Nephron progenitor cell (in vitro differentiated cells): ENCODE measurements around the gene SYK.
"Not testable (repeated sequence)": the region's sequence is repeated elsewhere in the genome, so short reads cannot be mapped to it uniquely, and the experiment has no call there.

Experiments
- DNase-seq: peaks from one replicate; pipeline ENCODE4 v3.0.0; 2021
- H3K27ac Mint-ChIP-seq: 2 replicates; pipeline ENCODE4 v1.8.0; 2021; ENCODE audit warnings: mild to moderate bottlenecking, moderate library complexity, mixed read lengths
- H3K27me3 Mint-ChIP-seq: 2 replicates; pipeline ENCODE4 v1.8.0; 2021; ENCODE audit warnings: mild to moderate bottlenecking, low read depth, mixed read lengths; ENCODE audit not compliant: poor library complexity
- H3K36me3 Mint-ChIP-seq: 2 replicates; pipeline ENCODE4 v1.8.0; 2021; ENCODE audit warnings: low read depth, mixed read lengths
- H3K4me1 Mint-ChIP-seq: 2 replicates; pipeline ENCODE4 v1.8.0; 2021; ENCODE audit warnings: mixed read lengths
- H3K4me3 Mint-ChIP-seq: 2 replicates; pipeline ENCODE4 v1.8.0; 2021; ENCODE audit warnings: mild to moderate bottlenecking, moderate library complexity, mixed read lengths
- H3K9me3 Mint-ChIP-seq: 2 replicates; pipeline ENCODE4 v1.8.0; 2021; ENCODE audit warnings: mild to moderate bottlenecking, moderate library complexity, mixed read lengths
- TF ChIP-seq, protein P1 (sequence below): fragments of 200-600 bp; sonication (generic); IDR thresholded peaks from 2 replicates; pipeline ENCODE4 v1.5.0; 2021; ENCODE audit warnings: antibody characterized with exemption

Gene SYK

DNA sequence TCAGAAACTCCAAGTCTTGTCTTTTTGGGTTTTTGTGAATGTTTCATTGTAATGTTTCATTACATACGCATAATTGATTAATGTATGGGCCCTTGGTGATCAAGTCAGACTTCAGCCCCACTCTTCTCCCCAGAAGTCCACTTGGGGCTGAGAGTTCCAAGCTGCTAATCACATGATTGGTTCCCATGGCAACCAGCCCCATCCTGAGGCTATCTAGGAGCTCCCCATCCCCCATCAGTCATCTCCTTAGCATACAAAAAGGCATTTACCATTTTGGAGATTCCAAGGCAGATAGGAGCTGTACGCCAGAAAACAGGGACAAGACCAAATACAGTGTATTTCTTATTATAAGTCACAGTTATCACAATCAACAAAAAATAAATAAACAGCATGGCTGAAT lies 22.9 kb upstream of the SYK start:
- no peak for DNase-seq
- Mint-ChIP-seq H3K4me1 (peaks cover 19% of the 10 kb centered on the region), H3K36me3 (no peaks in the 10 kb centered on the region), H3K4me3 (no peak overlapping the region), H3K9me3 (peaks cover 6% of the 10 kb centered on the region), H3K27me3 (peaks cover 6% of the 10 kb centered on the region), H3K27ac (no peak overlapping the region)
- TF ChIP-seq, protein P1, sequence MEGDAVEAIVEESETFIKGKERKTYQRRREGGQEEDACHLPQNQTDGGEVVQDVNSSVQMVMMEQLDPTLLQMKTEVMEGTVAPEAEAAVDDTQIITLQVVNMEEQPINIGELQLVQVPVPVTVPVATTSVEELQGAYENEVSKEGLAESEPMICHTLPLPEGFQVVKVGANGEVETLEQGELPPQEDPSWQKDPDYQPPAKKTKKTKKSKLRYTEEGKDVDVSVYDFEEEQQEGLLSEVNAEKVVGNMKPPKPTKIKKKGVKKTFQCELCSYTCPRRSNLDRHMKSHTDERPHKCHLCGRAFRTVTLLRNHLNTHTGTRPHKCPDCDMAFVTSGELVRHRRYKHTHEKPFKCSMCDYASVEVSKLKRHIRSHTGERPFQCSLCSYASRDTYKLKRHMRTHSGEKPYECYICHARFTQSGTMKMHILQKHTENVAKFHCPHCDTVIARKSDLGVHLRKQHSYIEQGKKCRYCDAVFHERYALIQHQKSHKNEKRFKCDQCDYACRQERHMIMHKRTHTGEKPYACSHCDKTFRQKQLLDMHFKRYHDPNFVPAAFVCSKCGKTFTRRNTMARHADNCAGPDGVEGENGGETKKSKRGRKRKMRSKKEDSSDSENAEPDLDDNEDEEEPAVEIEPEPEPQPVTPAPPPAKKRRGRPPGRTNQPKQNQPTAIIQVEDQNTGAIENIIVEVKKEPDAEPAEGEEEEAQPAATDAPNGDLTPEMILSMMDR = no peak

DNA sequence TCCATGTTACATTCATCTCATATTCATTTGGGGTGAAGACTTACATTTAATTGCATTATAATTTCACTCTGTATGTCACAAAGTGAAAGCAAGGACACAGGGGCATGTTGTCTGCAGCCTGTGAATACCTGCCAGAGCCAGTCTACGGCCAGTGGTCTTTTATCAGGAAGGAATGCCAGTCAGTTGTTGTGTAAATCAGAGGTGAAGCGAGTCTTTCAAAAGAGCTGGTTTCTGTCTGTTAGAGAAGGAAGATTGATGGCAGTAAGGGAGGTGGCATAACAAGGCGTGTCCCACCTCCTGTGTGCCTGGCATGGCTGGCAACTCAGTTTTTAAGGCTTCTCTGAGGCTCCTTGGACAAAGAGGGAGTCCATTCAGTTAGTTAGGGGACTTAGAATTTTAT lies 18.1 kb upstream of the SYK start:
- H3K9me3 Mint-ChIP-seq = peaks cover 6% of the 10 kb centered on the region
- no peak overlapping the region for H3K27ac Mint-ChIP-seq
- H3K27me3 Mint-ChIP-seq = peaks cover 7% of the 10 kb centered on the region
- TF ChIP-seq, protein P1 = no peak
- H3K4me1 Mint-ChIP-seq = peaks cover 26% of the 10 kb centered on the region
- no peak overlapping the region for H3K4me3 Mint-ChIP-seq
- H3K36me3 Mint-ChIP-seq = no peaks in the 10 kb centered on the region
- no peak for DNase-seq

DNA sequence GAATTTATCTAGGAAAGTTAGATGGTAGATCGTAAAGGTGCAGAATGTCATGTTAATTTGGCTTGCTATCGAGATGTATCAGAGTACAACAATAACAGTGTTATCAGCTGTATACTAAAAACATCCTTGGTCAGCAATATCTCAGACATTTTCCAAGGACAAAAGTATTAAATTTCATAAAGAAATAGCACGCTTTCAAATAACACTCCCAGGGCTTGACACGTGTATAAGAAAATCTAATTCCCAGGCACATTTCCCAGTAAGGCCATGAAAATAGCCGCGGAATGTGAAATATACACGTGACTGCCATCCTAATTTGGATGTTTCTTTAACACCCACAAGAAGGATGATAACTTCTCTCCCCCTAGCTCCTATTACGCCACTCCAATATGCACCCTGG lies 17.7 kb upstream of the SYK start:
- Mint-ChIP-seq H3K27ac (no peak overlapping the region), H3K27me3 (peaks cover 7% of the 10 kb centered on the region), H3K36me3 (no peaks in the 10 kb centered on the region), H3K4me1 (peaks cover 22% of the 10 kb centered on the region), H3K9me3 (peaks cover 2% of the 10 kb centered on the region), H3K4me3 (no peak overlapping the region)
- no peak for DNase-seq
- TF ChIP-seq, protein P1 = no peak

DNA sequence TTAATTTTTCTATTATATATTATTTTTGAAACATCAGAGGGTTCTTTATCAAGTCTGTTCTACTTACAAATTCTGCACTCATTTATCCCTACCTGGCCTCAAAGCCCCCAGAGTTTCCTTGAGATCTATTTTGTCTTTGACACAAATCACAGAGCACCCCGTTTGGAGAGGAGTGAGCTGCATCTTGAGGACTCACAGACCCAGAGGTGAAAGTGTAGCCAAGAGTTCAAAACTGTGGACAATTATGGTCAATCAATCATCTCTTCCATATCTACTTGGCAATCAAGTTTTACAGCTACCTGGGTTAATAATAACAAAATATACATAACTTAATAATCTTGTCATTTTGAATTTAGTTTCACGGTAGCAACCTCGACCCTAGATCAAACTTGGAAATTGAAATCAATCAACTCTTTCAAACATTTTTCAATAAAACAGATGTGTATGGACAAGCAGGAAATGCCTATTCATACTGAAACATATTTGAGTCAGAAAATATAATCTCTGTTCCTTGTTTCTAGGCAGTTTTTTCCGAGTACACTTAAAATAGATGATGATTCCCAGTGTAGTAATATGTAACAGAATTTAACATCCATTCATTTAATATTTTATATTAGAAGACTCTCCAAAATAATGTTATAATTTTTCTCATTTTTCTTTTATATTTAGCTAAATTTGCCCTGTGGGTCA lies 13.7 kb upstream of the SYK start:
- peaks cover 8% of the 10 kb centered on the region for H3K27me3 Mint-ChIP-seq
- TF ChIP-seq, protein P1 = no peak
- no peak for DNase-seq
- no peak overlapping the region for H3K4me3 Mint-ChIP-seq
- H3K4me1 Mint-ChIP-seq = peaks cover 12% of the 10 kb centered on the region
- H3K27ac Mint-ChIP-seq = no peak overlapping the region
- H3K9me3 Mint-ChIP-seq = peaks cover 5% of the 10 kb centered on the region
- H3K36me3 Mint-ChIP-seq = no peaks in the 10 kb centered on the region

GRCh38 chr9:90788527-90788926 lies 13.1 kb upstream of the SYK start:
- H3K4me1 Mint-ChIP-seq, H3K36me3 Mint-ChIP-seq, DNase-seq, H3K4me3 Mint-ChIP-seq, H3K9me3 Mint-ChIP-seq, H3K27ac Mint-ChIP-seq, H3K27me3 Mint-ChIP-seq: not testable (repeated sequence)

DNA sequence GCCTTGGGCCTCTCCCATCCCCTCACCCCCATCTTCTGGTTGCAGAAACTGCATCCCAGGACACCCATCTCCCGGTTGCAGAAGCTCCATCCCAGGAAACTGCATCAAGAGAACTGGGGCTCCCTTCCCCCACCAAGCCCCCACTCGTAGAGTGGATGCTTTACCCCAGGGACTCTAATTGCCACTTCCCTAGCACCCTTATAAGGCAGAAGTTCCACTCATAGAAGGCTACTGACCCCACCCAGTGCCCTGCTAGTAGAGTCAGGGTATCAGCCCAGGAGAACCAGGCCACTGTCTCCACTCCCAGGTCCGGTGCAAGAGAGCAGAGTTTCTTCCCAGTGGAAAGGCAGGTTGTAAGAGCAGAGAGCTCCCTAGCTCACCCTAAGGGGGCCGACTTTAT lies 12.2 kb upstream of the SYK start:
- DNase-seq = no peak
- no peak overlapping the region for H3K4me3 Mint-ChIP-seq
- TF ChIP-seq, protein P1 = no peak
- H3K27me3 Mint-ChIP-seq = peaks cover 3% of the 10 kb centered on the region
- H3K9me3 Mint-ChIP-seq = peaks cover 5% of the 10 kb centered on the region
- H3K36me3 Mint-ChIP-seq = no peaks in the 10 kb centered on the region
- H3K4me1 Mint-ChIP-seq = peaks cover under 1% of the 10 kb centered on the region
- H3K27ac Mint-ChIP-seq = no peak overlapping the region
